ENCODE data around the gene GNAL. TPM values are rescaled to one million over a fixed set of nuclear protein-coding genes. Genes with fewer than 3 reads are reported as not detected.
A peak's percentile ranks its signal among the peaks of the same experiment; 100 is the strongest.

Gene GNAL
- total and polyA plus RNA-seq, 2 of the 4 experiments (the other 2 are of a cell fraction), result 0.15 to 0.36 TPM

DNA sequence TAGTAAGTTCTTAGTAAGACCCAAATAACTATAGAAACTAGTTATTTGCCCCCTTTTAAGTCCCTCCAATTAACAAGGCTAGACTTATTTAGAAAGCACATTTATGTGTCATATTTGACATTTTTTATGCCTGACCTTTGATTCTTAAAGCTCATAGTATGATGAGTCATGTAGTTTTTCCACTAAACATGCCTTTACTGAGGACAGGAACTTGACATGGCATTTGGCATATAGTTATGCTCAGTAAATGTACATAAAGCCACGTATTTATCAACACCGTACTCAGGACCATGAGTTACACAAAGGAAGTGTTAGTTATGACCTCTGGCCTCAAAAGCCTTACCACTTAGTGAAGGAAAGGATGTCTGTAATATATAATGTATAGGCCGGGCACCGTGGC lies 78.9 kb downstream of the GNAL start:
- Histone ChIP-seq H3K56ac (ENCODE audit: extremely low read depth, insufficient read depth, low read length) (no peak overlapping the region), H2BK20ac (ENCODE audit: low read depth, low read length) (no peak overlapping the region), H4K20me1 (ENCODE audit: insufficient read depth, low read length) (no peaks in the 10 kb centered on the region), H4K91ac (ENCODE audit: insufficient read depth, low read depth, low read length) (no peak overlapping the region), H2BK15ac (ENCODE audit: low read depth, low read length) (no peak overlapping the region), H3K18ac (ENCODE audit: low read depth, low read length) (no peak overlapping the region), H3K4ac (ENCODE audit: low read depth, low read length) (no peak overlapping the region), H3K14ac (replicated peaks; ENCODE audit: low read depth, low read length) (no peak overlapping the region), H2BK120ac (ENCODE audit: low read depth, low read length) (no peak overlapping the region), H3K27me3 (ENCODE audit: control insufficient read depth, insufficient read depth, low read length) (peaks cover 8% of the 10 kb centered on the region), H3K36me3 (ENCODE audit: control insufficient read depth, insufficient read depth, low read length) (no peaks in the 10 kb centered on the region), H3K4me3 (ENCODE audit: insufficient read depth, low read depth, low read length) (no peak overlapping the region), H4K8ac (ENCODE audit: low read depth in 2 of 2, low read length in 2 of 2) (no peak overlapping the region), H3K27ac (ENCODE audit: insufficient read depth, low read length) (no peak overlapping the region), H3K4me1 (ENCODE audit: control insufficient read depth, insufficient read depth, low read length) (no peaks in the 10 kb centered on the region), H3K4me2 (ENCODE audit: low read depth, low read length) (no peak overlapping the region), H2AK5ac (ENCODE audit: low read depth, low read length) (no peak overlapping the region), H3K23ac (ENCODE audit: low read depth, low read length) (no peak overlapping the region), H3K9ac (ENCODE audit: low read depth, low read length) (no peak overlapping the region), H4K5ac (ENCODE audit: low read depth, low read length) (no peak overlapping the region), H2BK5ac (ENCODE audit: low read depth, low read length, poor library complexity, severe bottlenecking) (no peak overlapping the region), H3K79me1 (ENCODE audit: low read depth in 1 of 2, low read length in 2 of 2) (no peaks in the 10 kb centered on the region), H2AK9ac (replicated peaks; ENCODE audit: low read depth, low read length, poor library complexity) (no peak overlapping the region), H3K9me3 (ENCODE audit: control insufficient read depth, insufficient read depth, low read length) (no peaks in the 10 kb centered on the region), H3K9me1 (ENCODE audit: insufficient read depth, low read length) (no peaks in the 10 kb centered on the region), H2AFZ (replicated peaks; ENCODE audit: low read length, poor library complexity) (no peak overlapping the region)
- TF ChIP-seq MAFK (IDR thresholded peaks at IDR 0.05; ENCODE audit: low read depth, low read length) (no peak), MAZ (IDR thresholded peaks at IDR 0.05; ENCODE audit: borderline replicate concordance, low read depth, low read length) (no peak), CEBPB (IDR thresholded peaks at IDR 0.05; ENCODE audit: low read depth, low read length) (no peak), BHLHE40 (IDR thresholded peaks at IDR 0.05; ENCODE audit: low read depth, low read length) (no peak), RCOR1 (IDR thresholded peaks at IDR 0.05; ENCODE audit: insufficient replicate concordance, low read length) (no peak), CHD1 (IDR thresholded peaks at IDR 0.05; ENCODE audit: low read depth, low read length) (no peak), RAD21 (IDR thresholded peaks at IDR 0.05; ENCODE audit: low read length) (no peak), MXI1 (IDR thresholded peaks at IDR 0.05; ENCODE audit: borderline replicate concordance, low read depth, low read length) (no peak), FOS (IDR thresholded peaks at IDR 0.05; ENCODE audit: low read depth, low read length) (no peak), USF2 (IDR thresholded peaks at IDR 0.05; ENCODE audit: low read depth, low read length) (no peak)
- TF ChIP-seq, protein P1, sequence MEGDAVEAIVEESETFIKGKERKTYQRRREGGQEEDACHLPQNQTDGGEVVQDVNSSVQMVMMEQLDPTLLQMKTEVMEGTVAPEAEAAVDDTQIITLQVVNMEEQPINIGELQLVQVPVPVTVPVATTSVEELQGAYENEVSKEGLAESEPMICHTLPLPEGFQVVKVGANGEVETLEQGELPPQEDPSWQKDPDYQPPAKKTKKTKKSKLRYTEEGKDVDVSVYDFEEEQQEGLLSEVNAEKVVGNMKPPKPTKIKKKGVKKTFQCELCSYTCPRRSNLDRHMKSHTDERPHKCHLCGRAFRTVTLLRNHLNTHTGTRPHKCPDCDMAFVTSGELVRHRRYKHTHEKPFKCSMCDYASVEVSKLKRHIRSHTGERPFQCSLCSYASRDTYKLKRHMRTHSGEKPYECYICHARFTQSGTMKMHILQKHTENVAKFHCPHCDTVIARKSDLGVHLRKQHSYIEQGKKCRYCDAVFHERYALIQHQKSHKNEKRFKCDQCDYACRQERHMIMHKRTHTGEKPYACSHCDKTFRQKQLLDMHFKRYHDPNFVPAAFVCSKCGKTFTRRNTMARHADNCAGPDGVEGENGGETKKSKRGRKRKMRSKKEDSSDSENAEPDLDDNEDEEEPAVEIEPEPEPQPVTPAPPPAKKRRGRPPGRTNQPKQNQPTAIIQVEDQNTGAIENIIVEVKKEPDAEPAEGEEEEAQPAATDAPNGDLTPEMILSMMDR (conservative IDR thresholded peaks at IDR 0.05; ENCODE audit: low read depth, low read length), result no peak
- TF ChIP-seq, protein P2, sequence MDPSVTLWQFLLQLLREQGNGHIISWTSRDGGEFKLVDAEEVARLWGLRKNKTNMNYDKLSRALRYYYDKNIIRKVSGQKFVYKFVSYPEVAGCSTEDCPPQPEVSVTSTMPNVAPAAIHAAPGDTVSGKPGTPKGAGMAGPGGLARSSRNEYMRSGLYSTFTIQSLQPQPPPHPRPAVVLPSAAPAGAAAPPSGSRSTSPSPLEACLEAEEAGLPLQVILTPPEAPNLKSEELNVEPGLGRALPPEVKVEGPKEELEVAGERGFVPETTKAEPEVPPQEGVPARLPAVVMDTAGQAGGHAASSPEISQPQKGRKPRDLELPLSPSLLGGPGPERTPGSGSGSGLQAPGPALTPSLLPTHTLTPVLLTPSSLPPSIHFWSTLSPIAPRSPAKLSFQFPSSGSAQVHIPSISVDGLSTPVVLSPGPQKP (IDR thresholded peaks at IDR 0.05; ENCODE audit: borderline replicate concordance, low read depth, low read length), result no peak
- no CpG with 5 or more reads among the region's 4 CpGs for WGBS, 2 experiments (ENCODE audit: extremely low coverage in 2 of 2, insufficient read length in 1 of 2)
- ChIA-PET CTCF (no interaction called here), POLR2A (ENCODE audit: unreplicated experiment) (no interaction called here)
- ATAC-seq (ENCODE audit: low read depth) (peak; percentile 42), DNase-seq (no peak)
- dilution Hi-C loops (cut with HindIII; ENCODE audit: low sequenced_read_pairs, unreplicated experiment), result no loop called here
- intact Hi-C loops (cut with micrococcal nuclease), result no loop called here
- in situ Hi-C loops (cut with MboI; ENCODE audit: low sequenced_read_pairs), result no loop called here
- no TSS peak for BruUV-seq (replicated peaks)
